ENCODE results near the gene CNNM3.
"Not testable (repeated sequence)": the region's sequence is repeated elsewhere in the genome, so short reads cannot be mapped to it uniquely, and the experiment has no call there.

Gene CNNM3

GRCh38 chr2:96816127-96816835 lies at the start of gene CNNM3:
TSS of gene CNNM3 (plus strand) at chr2:96816268. CDS start at chr2:96816278, 10 bp downstream.
- DNase-seq, result peak; percentile 88 to 96 (median 92)

- no peak for DNase-seq
Observed at GRCh38 chr2:96767135-96767871, 48.8 kb upstream of the CNNM3 start.

GRCh38 chr2:96768083-96768561 lies 47.9 kb upstream of the CNNM3 start:
- no peak for DNase-seq

- no peak for DNase-seq
Observed at GRCh38 chr2:96769814-96770213, 46.3 kb upstream of the CNNM3 start.

GRCh38 chr2:96770442-96771202 lies 45.4 kb upstream of the CNNM3 start:
- no peak for DNase-seq

GRCh38 chr2:96771796-96772618 lies 44.1 kb upstream of the CNNM3 start:
- DNase-seq, result no peak

GRCh38 chr2:96772903-96773671 lies 43.0 kb upstream of the CNNM3 start:
- DNase-seq, result no peak

GRCh38 chr2:96773922-96774321 lies 42.1 kb upstream of the CNNM3 start:
- peak in 1 of 4 experiments; percentile 15 for DNase-seq

GRCh38 chr2:96775160-96775559 lies 40.9 kb upstream of the CNNM3 start:
- no peak for DNase-seq

- DNase-seq, result no peak
Observed at GRCh38 chr2:96783388-96783787, 32.7 kb upstream of the CNNM3 start.

GRCh38 chr2:96787411-96787810 lies 28.7 kb upstream of the CNNM3 start:
- no peak for DNase-seq

GRCh38 chr2:96788442-96789244 lies 27.4 kb upstream of the CNNM3 start:
- DNase-seq, result no peak

- DNase-seq, result no peak
Observed at GRCh38 chr2:96789245-96789617, 26.8 kb upstream of the CNNM3 start.

- no peak for DNase-seq
Observed at GRCh38 chr2:96792772-96793749, 23.0 kb upstream of the CNNM3 start.

- DNase-seq, result no peak
Observed at GRCh38 chr2:96795076-96795475, 21.0 kb upstream of the CNNM3 start.

- not testable (repeated sequence) for DNase-seq
Observed at GRCh38 chr2:96796497-96796896, 19.6 kb upstream of the CNNM3 start.

- no peak for DNase-seq
Observed at GRCh38 chr2:96797066-96797625, 18.9 kb upstream of the CNNM3 start.

GRCh38 chr2:96798733-96799622 lies 17.1 kb upstream of the CNNM3 start:
- no peak for DNase-seq

Data from activated naive CD4-positive, alpha-beta T cell (primary cell).